Parathyroid adenoma (tissue), 2 donors: ENCODE data around the gene LPP.

Source experiments
- H2AFZ ChIP-seq: fragments of 300-600 bp; sonication (generic); one replicate; pipeline ENCODE4 v1.7.0; 2017; ENCODE audit warnings: antibody characterized with exemption, mild to moderate bottlenecking
- H3K27ac ChIP-seq: fragments of 300-600 bp; sonication (generic); one replicate; pipeline ENCODE4 v1.7.0; 2017
- H3K27me3 ChIP-seq: fragments of 300-600 bp; sonication (generic); one replicate; pipeline ENCODE4 v1.7.0; 2017; ENCODE audit warnings: low read length; ENCODE audit not compliant: control insufficient read depth, insufficient read depth
- H3K36me3 ChIP-seq: fragments of 300-600 bp; sonication (generic); one replicate; pipeline ENCODE4 v1.7.0; 2017; ENCODE audit warnings: low read length; ENCODE audit not compliant: control insufficient read depth, insufficient read depth
- H3K4me1 ChIP-seq: fragments of 300-600 bp; sonication (generic); one replicate; pipeline ENCODE4 v1.7.0; 2017; ENCODE audit warnings: control low read depth
- H3K4me2 ChIP-seq: fragments of 300-600 bp; sonication (generic); one replicate; pipeline ENCODE4 v1.7.0; 2017; ENCODE audit warnings: low read length
- H3K4me3 ChIP-seq: fragments of 300-600 bp; sonication (generic); one replicate; pipeline ENCODE4 v1.7.0; 2017; ENCODE audit warnings: low read depth, low read length
- H3K79me2 ChIP-seq: fragments of 300-600 bp; sonication (generic); one replicate; pipeline ENCODE4 v1.7.0; 2017; ENCODE audit warnings: control low read depth
- H3K9ac ChIP-seq: fragments of 300-600 bp; sonication (generic); one replicate; pipeline ENCODE4 v1.7.0; 2017; ENCODE audit warnings: mild to moderate bottlenecking
- H3K9me3 ChIP-seq: fragments of 300-600 bp; sonication (generic); one replicate; pipeline ENCODE4 v1.7.0; 2017; ENCODE audit warnings: low read length; ENCODE audit not compliant: control insufficient read depth
- CTCF ChIP-seq: fragments of 300-600 bp; sonication (generic); IDR thresholded peaks from one replicate; pipeline ENCODE4 v1.7.0; 2017; ENCODE audit warnings: antibody characterized with exemption, mild to moderate bottlenecking
- donor health status: primary hyperparathyroidism.

LPP gene

GRCh38 chr3:188819939-188820338 lies 666.0 kb downstream of the LPP start:
- no peaks in the 10 kb centered on the region for H3K9me3 ChIP-seq
- no peak overlapping the region for H3K4me2 ChIP-seq
- no peak overlapping the region for H2AFZ ChIP-seq
- TF ChIP-seq CTCF: no peak
- H3K79me2 ChIP-seq: no peaks in the 10 kb centered on the region
- no peak overlapping the region for H3K4me3 ChIP-seq
- H3K27ac ChIP-seq: no peak overlapping the region
- H3K9ac ChIP-seq: no peak overlapping the region
- peaks cover 3% of the 10 kb centered on the region for H3K4me1 ChIP-seq
- H3K27me3 ChIP-seq: no peaks in the 10 kb centered on the region
- no peaks in the 10 kb centered on the region for H3K36me3 ChIP-seq

DNA sequence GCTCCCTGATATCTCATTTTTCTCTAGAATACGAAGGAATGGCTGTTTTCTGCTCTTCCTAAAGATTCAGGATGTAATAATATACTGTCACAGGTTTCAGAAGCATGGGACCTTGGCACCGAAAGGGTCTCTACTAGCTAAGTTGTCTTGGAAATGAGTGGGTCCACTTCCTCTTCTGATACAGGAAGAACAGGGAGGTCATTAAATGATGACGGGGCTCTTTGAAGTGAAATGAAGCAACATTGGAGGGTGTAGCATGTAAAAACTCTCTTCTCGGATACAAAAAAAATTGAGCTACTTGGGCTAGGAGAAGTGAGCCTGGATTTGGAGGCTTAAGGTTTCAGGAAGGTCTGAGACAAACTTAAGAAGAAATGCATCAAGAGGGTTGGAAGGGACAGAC lies 668.0 kb downstream of the LPP start:
- Histone ChIP-seq H3K36me3 (no peaks in the 10 kb centered on the region), H3K79me2 (no peaks in the 10 kb centered on the region), H3K27ac (no peak overlapping the region), H3K4me1 (peaks cover 3% of the 10 kb centered on the region), H3K4me2 (no peak overlapping the region), H2AFZ (no peak overlapping the region), H3K27me3 (no peaks in the 10 kb centered on the region), H3K9me3 (no peaks in the 10 kb centered on the region), H3K4me3 (no peak overlapping the region), H3K9ac (no peak overlapping the region)
- no peak for TF ChIP-seq CTCF

GRCh38 chr3:188822411-188822810 lies 668.5 kb downstream of the LPP start:
- Histone ChIP-seq H3K36me3 (no peaks in the 10 kb centered on the region), H3K4me2 (no peak overlapping the region), H3K4me1 (peaks cover 3% of the 10 kb centered on the region), H3K9ac (no peak overlapping the region), H3K27me3 (no peaks in the 10 kb centered on the region), H3K4me3 (no peak overlapping the region), H2AFZ (no peak overlapping the region), H3K27ac (no peak overlapping the region), H3K79me2 (no peaks in the 10 kb centered on the region), H3K9me3 (no peaks in the 10 kb centered on the region)
- TF ChIP-seq CTCF: no peak

DNA sequence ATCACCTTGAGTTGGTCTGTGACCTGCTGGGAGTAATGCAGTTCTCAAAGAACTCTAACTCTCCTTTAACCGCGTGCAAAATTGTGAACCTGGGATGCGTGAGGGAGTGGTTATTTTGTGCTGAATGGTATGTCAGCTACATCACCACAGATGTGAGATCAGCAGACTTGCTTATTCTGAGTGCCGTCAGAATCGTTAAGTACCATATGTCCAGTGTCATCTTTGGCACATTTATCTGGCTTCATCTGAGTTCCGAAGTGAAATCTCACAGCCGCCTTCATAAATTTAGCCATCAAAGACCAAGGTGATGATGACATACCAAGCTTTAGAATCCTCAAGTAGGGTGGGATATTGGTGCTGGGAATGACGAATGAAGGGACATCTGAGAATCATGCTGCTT lies 670.6 kb downstream of the LPP start:
- H3K9ac ChIP-seq: no peak overlapping the region
- no peak for TF ChIP-seq CTCF
- no peaks in the 10 kb centered on the region for H3K79me2 ChIP-seq
- no peak overlapping the region for H3K27ac ChIP-seq
- no peaks in the 10 kb centered on the region for H3K4me1 ChIP-seq
- no peaks in the 10 kb centered on the region for H3K27me3 ChIP-seq
- H3K9me3 ChIP-seq: no peaks in the 10 kb centered on the region
- H3K4me2 ChIP-seq: no peak overlapping the region
- no peak overlapping the region for H3K4me3 ChIP-seq
- H3K36me3 ChIP-seq: no peaks in the 10 kb centered on the region
- no peak overlapping the region for H2AFZ ChIP-seq

DNA sequence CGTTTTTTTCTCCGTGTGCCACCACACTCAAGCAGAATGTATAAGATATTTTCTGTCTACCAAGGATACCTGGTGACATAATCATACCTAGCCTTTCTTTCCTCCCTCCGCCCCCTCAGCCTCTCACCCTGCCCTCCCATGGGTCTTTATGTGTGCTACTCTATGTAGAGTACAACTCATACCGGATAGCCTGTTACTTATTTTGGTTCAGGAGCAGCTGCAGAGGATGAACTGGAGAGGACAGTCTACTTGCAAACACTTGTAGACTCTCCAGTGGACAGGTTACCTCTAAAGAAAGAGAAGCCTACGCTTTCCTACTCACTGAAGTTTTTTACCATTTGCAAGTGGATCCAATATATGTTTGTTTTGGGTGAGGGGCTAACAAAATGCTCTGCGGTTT lies 671.9 kb downstream of the LPP start:
- Histone ChIP-seq H3K4me3 (no peak overlapping the region), H2AFZ (no peak overlapping the region), H3K9me3 (no peaks in the 10 kb centered on the region), H3K79me2 (no peaks in the 10 kb centered on the region), H3K4me2 (no peak overlapping the region), H3K9ac (no peak overlapping the region), H3K27me3 (no peaks in the 10 kb centered on the region), H3K36me3 (no peaks in the 10 kb centered on the region), H3K4me1 (no peaks in the 10 kb centered on the region), H3K27ac (no peak overlapping the region)
- no peak for TF ChIP-seq CTCF
